ENCODE results near the gene MYOM1.

MYOM1 gene

DNA sequence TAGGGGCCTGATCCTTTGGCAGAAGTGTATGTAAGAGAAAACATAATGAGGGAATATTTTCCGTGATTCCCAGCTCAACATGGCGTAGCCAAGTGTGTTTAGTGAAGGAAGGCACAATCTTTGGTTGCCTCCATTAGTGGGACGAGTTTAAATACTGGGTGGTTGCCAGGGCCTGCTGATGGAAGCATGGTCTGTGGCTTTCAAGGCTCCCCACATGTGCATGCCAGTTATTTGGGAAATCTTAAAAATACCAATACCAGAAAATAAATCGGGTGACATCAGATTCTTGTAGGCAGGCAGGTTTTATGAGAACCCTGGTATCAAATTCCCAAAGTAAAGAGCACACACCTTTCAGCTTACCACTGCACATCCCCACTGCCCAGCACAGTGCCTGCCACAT, 35.0 kb upstream of the MYOM1 start:
- DNase-seq (ENCODE audit: low spot score): no peak
- TF ChIP-seq, protein P1, sequence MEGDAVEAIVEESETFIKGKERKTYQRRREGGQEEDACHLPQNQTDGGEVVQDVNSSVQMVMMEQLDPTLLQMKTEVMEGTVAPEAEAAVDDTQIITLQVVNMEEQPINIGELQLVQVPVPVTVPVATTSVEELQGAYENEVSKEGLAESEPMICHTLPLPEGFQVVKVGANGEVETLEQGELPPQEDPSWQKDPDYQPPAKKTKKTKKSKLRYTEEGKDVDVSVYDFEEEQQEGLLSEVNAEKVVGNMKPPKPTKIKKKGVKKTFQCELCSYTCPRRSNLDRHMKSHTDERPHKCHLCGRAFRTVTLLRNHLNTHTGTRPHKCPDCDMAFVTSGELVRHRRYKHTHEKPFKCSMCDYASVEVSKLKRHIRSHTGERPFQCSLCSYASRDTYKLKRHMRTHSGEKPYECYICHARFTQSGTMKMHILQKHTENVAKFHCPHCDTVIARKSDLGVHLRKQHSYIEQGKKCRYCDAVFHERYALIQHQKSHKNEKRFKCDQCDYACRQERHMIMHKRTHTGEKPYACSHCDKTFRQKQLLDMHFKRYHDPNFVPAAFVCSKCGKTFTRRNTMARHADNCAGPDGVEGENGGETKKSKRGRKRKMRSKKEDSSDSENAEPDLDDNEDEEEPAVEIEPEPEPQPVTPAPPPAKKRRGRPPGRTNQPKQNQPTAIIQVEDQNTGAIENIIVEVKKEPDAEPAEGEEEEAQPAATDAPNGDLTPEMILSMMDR (IDR thresholded peaks at IDR 0.05; ENCODE audit: extremely low read depth, missing control alignments): no peak

DNA sequence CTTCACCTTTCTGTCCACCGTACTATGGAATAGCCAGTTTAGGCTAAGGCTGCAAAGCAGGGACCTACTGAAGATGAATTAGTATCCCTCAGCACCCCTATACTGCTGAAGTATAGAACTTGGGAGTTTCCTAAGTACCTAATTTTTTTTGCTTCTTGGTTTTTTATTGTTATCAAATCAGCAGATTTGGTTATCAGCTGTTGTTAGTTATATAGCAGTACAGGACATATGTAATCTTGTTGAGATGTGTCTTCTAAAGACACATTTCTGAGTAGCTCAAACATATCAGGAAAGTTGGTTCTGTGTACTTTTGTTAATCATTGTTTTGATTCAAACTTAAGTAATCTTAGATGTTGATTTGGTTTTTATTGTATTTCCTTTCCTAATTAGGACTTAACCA, 33.1 kb upstream of the MYOM1 start:
- no peak for DNase-seq (ENCODE audit: low spot score)
- TF ChIP-seq, protein P1 (IDR thresholded peaks at IDR 0.05; ENCODE audit: extremely low read depth, missing control alignments): no peak

DNA sequence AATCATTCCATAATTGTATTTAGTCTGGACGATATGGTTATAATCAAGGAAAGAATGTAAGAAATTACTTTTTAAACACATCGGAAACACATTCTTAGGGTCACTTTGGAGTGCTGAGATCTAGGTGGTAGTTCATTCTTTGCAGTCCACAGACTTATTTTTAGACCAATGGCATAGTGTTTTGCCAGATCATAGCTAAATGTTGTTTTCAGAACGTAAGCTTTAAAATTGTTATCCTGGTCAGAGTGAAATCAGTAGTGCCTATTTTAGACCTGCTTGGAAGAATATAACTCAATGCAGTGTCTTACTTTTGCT, 32.2 kb upstream of the MYOM1 start:
- TF ChIP-seq, protein P1 (IDR thresholded peaks at IDR 0.05; ENCODE audit: extremely low read depth, missing control alignments): no peak
- DNase-seq (ENCODE audit: low spot score): no peak

DNA sequence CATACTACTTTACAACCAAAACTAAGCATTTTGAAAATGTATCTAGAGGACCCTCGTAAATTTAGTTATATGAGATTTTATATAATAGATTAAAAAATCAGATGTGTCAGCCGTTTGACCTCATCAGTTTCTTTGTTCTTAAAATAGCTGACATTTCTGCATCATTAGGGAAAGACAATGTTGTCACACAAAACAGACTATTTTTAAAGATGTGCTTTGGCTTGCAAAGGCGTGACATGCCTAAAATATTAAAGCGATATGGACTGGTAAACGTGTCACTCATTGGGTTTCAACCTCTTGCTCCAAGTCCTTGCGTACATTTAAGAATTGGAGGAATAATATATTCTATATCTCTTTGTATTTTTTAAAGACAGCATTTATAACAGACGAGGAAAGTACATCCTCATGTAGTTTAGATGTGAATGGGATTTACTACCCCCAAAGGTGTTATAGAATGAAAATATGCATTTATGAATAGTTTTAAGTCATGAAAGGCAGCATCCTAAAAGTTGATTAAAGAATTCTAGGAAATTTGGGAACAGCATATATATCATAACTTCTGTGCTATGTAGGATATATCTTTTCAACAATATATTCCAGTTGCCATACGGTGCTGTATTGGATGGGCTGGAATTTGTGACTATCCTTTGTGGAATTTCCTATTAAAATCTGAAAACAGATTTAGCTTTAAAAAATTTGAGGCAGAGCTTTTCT, 31.6 kb upstream of the MYOM1 start:
- DNase-seq (ENCODE audit: low spot score): no peak
- TF ChIP-seq, protein P1 (IDR thresholded peaks at IDR 0.05; ENCODE audit: extremely low read depth, missing control alignments): no peak

DNA sequence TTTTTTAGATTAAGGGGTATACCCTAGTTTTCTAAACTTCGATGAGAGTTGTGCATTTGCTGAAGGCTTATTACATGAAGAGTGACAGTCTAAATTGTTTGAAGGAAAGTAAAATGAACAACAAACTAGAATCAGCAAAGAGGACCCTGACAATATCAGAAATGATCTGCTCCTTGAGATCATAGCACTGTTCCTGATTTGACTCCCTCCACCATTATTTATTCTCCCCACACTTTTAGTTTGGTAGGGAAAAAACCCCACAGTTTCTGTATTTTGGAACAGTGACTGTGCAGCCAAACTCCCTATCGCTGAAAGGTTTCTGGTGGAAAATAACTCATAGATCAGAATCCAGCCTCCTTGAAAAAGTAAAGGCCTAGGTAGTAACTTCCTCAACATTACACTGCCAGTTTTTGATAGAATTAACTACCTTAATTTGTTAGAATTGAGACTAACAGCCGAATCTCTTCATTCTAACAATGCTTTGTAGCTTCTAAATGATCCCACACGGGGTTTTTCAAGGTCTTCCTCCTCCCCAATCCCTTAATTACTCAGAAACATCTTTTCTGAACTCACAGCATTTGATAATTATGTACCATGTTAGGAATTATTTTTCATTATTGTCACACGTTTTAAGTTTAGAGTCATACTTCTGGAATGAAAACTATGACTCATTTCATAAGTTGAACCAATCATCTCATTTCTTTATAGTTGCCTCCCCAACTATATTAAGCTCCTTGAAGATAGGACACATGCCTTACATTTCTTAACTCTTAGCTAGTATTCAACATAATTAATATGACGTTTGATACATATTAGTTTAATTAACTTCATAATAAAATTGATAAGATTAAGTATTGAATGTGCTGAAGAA, 30.7 kb upstream of the MYOM1 start:
- DNase-seq (ENCODE audit: low spot score): no peak
- TF ChIP-seq, protein P1 (IDR thresholded peaks at IDR 0.05; ENCODE audit: extremely low read depth, missing control alignments): no peak

DNA sequence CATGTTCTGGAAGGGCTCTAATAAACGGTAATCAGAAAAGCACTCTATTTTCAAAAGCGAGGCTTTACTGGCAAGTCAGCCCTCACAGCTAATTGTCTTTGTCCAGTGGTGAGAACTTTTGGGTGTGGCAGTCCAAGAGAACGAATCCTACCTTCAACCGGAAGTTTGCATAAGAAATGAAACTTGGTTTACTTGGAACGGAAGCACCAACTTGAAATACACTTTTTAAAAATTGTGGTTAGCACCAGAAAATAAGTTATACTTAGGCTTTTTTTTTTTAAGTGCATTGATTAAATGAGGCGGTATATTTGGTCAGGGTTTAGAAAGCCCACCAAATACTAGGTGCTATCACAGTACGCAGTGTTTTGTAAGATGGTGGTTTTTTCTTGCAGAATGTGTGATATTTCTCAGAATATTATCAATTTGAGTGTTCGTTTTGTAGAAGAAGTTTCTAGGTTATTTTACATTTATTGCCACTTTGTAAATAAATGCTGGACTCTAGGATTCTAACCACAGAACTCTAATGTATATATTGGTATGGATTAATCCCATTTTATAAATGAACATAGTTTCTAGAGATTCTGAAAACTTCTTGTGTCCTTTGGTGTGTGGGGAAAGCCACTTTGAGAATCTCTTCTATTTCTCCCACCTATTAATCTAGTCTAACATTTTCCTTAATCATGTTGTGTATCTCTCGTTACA, 29.0 kb upstream of the MYOM1 start:
- TF ChIP-seq, protein P1 (IDR thresholded peaks at IDR 0.05; ENCODE audit: extremely low read depth, missing control alignments): no peak
- peak; percentile 58 for DNase-seq (ENCODE audit: low spot score)
